22Rv1 (cell line): ENCODE results near the gene BMERB1.
A peak's percentile ranks its signal among the peaks of the same experiment; 100 is the strongest.

Source experiments
- H3K27ac ChIP-seq: fragments of 450-650 bp; 2 replicates; pipeline ENCODE4 v1.5.1; 2017
- CTCF ChIP-seq: fragments of 450-650 bp; IDR thresholded peaks from 2 replicates; pipeline ENCODE4 v1.5.1; 2017; ENCODE audit warnings: mild to moderate bottlenecking
- ZFX ChIP-seq: fragments of 450-650 bp; IDR thresholded peaks from 2 replicates; pipeline ENCODE4 v1.6.1; 2017; ENCODE audit warnings: antibody characterized with exemption, borderline replicate concordance

BMERB1 gene

GRCh38 chr16:15574614-15574948 lies 140.2 kb downstream of the BMERB1 start:
- no peak overlapping the region for H3K27ac ChIP-seq
- TF ChIP-seq ZFX, result no peak
- TF ChIP-seq CTCF, result no peak

- peak overlapping the region; percentile 98 for H3K27ac ChIP-seq
- TF ChIP-seq CTCF (no peak), ZFX (no peak)
Measured at GRCh38 chr16:15575293-15576049, 141.1 kb downstream of the BMERB1 start.

- H3K27ac ChIP-seq, result peak overlapping the region; percentile 98
- TF ChIP-seq CTCF, result no peak
- no peak for TF ChIP-seq ZFX
Measured at GRCh38 chr16:15576960-15577958, 142.9 kb downstream of the BMERB1 start.

- H3K27ac ChIP-seq, result no peak overlapping the region
- TF ChIP-seq CTCF, result no peak
- no peak for TF ChIP-seq ZFX
Measured at GRCh38 chr16:15578824-15579223, 144.4 kb downstream of the BMERB1 start.

- TF ChIP-seq CTCF (no peak), ZFX (no peak)
- no peak overlapping the region for H3K27ac ChIP-seq
Measured at GRCh38 chr16:15581127-15581815, 146.9 kb downstream of the BMERB1 start.

- TF ChIP-seq ZFX (no peak), CTCF (no peak)
- H3K27ac ChIP-seq, result no peak overlapping the region
Measured at GRCh38 chr16:15583526-15583925, 149.1 kb downstream of the BMERB1 start.
